HUES6 (cell line): Measurements from ENCODE around the gene SLC52A3.

Experiments
- H3K27ac ChIP-seq: 2 replicates; pipeline ENCODE4 v1.7.0; 2013; ENCODE audit warnings: low read depth, mild to moderate bottlenecking, low read length, inconsistent platforms
- H3K27me3 ChIP-seq: 2 replicates; pipeline ENCODE4 v1.6.1; 2013; ENCODE audit warnings: low read length; ENCODE audit not compliant: control insufficient read depth, insufficient read depth
- H3K36me3 ChIP-seq: 2 replicates; pipeline ENCODE4 v1.6.1; 2013; ENCODE audit warnings: low read length; ENCODE audit not compliant: control insufficient read depth, insufficient read depth
- H3K4me1 ChIP-seq: 2 replicates; pipeline ENCODE4 v1.6.1; 2013; ENCODE audit warnings: low read length; ENCODE audit not compliant: control insufficient read depth, insufficient read depth
- H3K4me3 ChIP-seq: 2 replicates; pipeline ENCODE4 v1.5.1; 2013; ENCODE audit warnings: low read depth, low read length
- H3K9ac ChIP-seq: one replicate; pipeline ENCODE4 v1.6.1; 2013; ENCODE audit warnings: mild to moderate bottlenecking, low read length
- H3K9me3 ChIP-seq: 2 replicates; pipeline ENCODE4 v1.6.1; 2013; ENCODE audit warnings: low read depth, low read length; ENCODE audit not compliant: control insufficient read depth, insufficient read depth

The SLC52A3 gene

GRCh38 chr20:717271-717670 lies 51.0 kb downstream of the SLC52A3 start:
- H3K4me1 ChIP-seq = peaks cover 13% of the 10 kb centered on the region
- H3K4me3 ChIP-seq = no peak overlapping the region
- peaks cover 4% of the 10 kb centered on the region; the same call in 1 of the 2 replicates for H3K9me3 ChIP-seq
- H3K9ac ChIP-seq = no peak overlapping the region
- H3K36me3 ChIP-seq = no peaks in the 10 kb centered on the region
- H3K27me3 ChIP-seq = peaks cover 14% of the 10 kb centered on the region; the same call in 1 of the 2 replicates
- H3K27ac ChIP-seq = no peak overlapping the region

DNA sequence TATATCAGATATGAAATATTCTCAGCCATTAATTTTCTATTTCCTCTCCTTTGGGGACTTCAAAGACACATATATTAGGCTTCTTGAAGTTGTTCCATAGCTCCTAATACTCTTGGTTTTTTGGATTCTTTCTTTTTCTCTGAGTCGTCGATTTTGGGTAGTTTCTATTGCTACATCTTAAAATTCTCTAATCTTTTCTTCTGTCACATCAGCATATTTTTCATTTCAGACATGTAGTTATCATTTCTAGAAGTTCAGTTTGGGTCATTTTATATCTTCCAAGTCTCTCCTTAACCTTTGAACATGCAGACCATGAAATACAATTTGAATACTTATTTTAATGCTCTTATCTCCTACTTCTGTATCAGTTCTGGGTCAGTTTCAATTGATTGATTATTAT lies 53.8 kb downstream of the SLC52A3 start:
- Histone ChIP-seq H3K36me3 (no peaks in the 10 kb centered on the region), H3K9me3 (peaks cover 5% of the 10 kb centered on the region; the same call in 1 of the 2 replicates), H3K4me1 (no peaks in the 10 kb centered on the region), H3K4me3 (no peak overlapping the region), H3K27me3 (peaks cover 25% of the 10 kb centered on the region), H3K9ac (no peak overlapping the region), H3K27ac (no peak overlapping the region)

GRCh38 chr20:711576-711975 lies 56.7 kb downstream of the SLC52A3 start:
- Histone ChIP-seq H3K4me1 (no peaks in the 10 kb centered on the region), H3K27me3 (peaks cover 35% of the 10 kb centered on the region), H3K9ac (no peak overlapping the region), H3K4me3 (no peak overlapping the region), H3K27ac (no peak overlapping the region), H3K9me3 (peaks cover 21% of the 10 kb centered on the region), H3K36me3 (no peaks in the 10 kb centered on the region)

- Histone ChIP-seq H3K4me3 (no peak overlapping the region), H3K4me1 (no peaks in the 10 kb centered on the region), H3K27ac (no peak overlapping the region), H3K9me3 (peaks cover 21% of the 10 kb centered on the region), H3K9ac (no peak overlapping the region), H3K27me3 (peaks cover 33% of the 10 kb centered on the region), H3K36me3 (no peaks in the 10 kb centered on the region)
Observed at GRCh38 chr20:710780-711450, 57.4 kb downstream of the SLC52A3 start.
